Frontal cortex (tissue), 4 donors: ENCODE data around the gene FGR. TPM values are rescaled to one million over a fixed set of nuclear protein-coding genes. Genes with fewer than 3 reads are reported as not detected.
"Not testable (repeated sequence)": the region's sequence is repeated elsewhere in the genome, so short reads cannot be mapped to it uniquely, and the experiment has no call there.

Experiments used
- DNase-seq, 2 donors: peaks; one replicate each; pipeline ENCODE4 v3.0.0; 2012; ENCODE audit warnings: low spot score in 2 of 2
- FAIRE-seq: peaks from 2 replicates; lab custom pipeline; 2012; peaks lifted over from hg19 to GRCh38; lab: Jason Lieb, UNC
- total RNA-seq: library from RNA; depleted of rRNA; stranded (reverse); fragments of >200 nt; gene quantifications from one replicate; pipeline ENCODE4 v1.2.3, GENCODE V29; 2014
- donor health status: control.
- donor health status: control.
- donor health status: control.

The FGR gene
- 0.41 TPM for total RNA-seq

GRCh38 chr1:27634985-27635367, at the start of gene FGR:
Gene FGR (minus strand): TSS chr1:27635185. CDS start chr1:27623916, 11,269 bp downstream.
- no peak for FAIRE-seq
- no peak for DNase-seq

DNA sequence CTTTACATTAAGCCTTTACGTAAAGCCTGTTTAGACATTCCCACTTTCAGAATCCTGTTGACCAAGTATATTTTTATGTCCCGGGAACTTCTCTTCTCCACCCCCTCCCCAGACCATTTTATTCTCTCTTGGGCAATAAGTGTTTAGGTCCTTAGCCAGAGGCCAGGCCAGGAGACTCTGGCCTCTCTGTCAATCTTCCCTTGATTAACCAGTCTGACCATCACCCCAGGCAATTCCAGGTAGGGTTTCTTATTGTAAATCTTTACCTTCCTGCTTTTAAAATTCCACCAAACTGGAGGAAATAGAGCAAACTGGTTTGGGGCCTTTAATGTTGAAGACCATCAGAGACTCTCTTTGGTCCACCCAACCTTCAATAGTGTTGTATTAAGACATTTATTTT, 49.2 kb upstream of the FGR start:
- no peak for DNase-seq
- FAIRE-seq: no peak

DNA sequence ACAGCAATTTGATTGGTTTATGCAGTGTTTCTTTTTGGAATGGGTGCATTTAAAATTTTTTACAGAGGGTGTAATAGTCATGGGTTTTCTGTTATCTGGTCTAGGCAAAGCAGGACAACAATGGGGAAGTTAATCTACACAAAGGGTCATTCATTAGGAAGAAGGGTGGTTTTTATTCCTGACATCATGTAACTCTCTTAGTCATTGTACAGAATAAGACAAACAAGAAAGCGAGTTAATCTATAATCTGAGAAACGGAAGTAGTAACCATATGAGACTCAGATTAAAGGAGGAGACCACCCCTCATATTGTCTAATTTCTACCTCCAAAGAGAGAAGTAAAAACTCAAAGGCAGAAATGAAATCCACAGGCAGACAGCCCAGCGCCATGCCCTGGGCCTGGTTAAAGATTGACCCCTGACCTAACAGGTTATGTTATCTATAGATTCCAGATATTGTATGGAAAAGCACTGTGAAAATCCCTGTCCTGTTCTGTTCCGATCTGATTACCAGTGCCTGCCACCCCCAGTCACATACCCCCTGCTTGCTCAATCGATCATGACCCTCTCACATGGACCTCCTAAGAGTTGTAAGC, 47.5 kb upstream of the FGR start:
- DNase-seq: no peak
- no peak for FAIRE-seq

DNA sequence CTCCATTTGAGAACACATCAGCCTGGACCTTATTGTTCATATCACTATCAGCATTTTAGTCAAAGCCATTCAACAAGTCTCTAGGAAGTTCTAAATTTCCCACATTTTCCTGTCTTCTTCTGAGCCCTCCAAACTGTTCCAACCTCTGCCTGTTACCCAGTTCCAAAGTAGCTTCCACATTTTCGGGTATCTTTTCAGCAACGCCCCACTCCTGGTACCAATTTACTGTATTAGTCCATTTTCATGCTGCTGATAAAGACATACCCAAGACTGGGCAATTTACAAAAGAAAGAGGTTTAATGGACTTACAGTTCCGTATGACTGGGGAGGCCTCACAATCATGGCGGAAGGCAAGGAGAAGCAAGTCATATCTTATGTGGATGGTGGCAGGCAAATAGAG, 46.6 kb upstream of the FGR start:
- not testable (repeated sequence) for DNase-seq, FAIRE-seq

DNA sequence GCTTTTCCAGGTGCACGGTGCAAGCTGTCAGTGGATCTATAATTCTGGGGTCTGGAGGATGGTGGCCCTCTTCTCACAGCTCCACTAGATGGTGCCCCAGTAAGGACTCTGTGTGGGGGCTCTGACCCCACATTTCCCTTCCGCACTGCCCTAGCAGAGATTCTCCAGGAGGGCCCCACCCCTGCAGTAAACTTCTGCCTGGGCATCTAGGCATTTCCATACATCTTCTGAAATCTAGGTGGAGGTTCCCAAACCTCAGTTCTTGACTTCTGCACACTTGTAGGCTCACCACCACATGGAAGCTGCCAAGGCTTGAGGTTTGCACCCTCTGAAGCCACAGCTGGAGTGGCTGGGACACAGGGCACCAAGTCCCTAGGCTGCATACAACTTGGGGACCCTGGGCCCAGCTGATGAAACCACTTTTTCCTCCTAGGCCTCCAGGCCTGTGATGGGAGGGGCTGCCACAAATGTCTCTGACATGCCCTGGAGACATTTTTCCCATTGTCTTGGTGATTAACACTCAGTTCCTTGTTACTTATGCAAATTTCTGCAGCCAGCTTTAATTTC, 45.3 kb upstream of the FGR start:
- DNase-seq, FAIRE-seq: not testable (repeated sequence)

DNA sequence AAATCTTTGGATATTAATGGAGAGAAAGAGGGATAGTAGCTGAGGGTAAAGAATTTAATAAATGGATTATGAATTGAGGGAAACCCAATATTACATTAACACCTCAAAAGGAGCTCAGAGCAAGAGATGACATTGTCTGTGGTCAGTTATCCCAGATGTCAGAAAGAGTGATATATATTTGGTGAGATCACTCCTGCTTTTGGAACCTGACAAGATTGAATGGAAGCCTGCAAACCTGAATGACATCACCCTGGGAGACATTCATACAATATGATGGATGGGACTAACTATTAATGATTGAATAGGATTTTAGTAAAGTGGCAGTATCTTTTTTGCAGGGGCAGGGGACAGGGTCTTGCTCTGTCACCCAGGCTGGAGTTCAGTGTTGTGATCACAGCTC, 43.8 kb upstream of the FGR start:
- DNase-seq (no peak), FAIRE-seq (no peak)

DNA sequence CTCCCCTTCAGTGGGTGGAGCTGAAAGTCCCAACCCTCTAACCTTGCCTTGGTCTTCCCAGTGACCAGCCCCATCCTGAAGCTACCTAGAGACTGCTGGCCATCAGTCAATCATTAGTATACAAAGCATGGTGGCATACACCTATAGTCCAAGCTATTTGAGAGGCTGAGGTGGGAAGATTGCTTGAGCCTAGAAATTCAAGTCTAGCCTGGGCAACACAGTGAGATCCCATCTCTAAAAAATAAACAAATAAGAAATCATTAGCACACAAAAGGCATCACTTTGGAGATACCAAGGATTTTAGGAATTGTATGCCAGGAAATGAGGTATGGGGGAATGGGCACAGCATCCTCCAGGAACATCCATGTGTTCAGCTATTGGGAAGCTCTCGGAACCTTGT, 41.4 kb upstream of the FGR start:
- no peak for FAIRE-seq
- DNase-seq: no peak

DNA sequence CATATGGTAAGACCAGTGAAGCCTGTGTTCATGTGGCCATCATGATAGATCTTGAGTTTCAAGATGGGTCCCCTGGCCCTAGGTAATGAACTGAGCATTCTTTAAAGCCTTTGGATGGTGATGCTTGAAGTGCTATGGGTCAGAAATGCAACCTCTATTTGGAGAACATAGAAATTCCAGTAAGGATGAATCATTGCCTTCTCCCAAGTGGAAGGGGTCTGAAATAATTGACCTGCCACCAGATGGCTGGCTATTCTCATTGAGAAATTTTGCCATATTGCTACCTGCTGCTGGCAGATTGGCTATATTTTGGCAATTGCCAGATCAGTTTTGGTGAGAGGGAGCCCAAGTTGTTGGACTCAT, 37.7 kb upstream of the FGR start:
- no peak for FAIRE-seq
- DNase-seq: no peak

DNA sequence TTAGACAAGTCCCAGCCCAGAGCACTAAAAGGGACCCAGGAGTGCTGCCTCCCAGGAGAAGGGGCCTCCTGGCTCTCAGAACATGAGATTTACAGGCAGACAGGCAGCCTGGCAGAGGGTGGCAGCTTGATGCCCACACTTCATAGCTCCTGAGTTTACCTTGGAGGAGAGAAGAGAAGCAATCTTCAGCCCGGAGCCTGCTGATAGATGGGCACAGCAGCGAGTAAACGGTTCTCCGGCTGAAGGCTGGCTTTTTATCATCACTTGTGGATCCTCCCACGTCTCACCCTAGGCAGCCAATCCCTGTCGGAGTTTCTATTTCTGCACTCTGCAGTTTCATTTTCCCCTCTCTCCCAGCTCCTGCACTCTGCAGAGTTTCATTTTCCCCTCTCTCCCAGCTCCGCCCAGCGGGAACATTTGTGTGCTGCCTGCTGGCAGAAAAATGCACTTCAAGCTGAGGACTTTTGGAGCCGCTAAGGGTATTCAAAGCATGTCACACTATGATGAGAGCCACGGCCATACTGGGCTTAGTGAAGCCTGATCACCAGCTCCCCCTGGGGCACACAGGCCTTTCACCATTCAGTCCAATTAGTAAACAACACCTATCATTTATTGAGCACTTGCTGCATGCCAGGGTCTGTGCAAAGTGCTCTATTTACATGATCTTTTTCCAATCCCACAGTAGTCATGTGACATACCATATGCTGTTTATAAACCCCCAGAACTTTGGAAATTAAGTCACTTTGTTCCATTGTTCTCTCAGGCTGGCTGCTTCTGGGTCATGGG, 37.2 kb upstream of the FGR start, which contains the start of gene IFI6:
IFI6 (minus strand) TSS at position 229 of the 786 bp plus-strand sequence. CDS start 2,878 bp downstream, outside the sequence.
- DNase-seq (peak; percentile 83 to 86), FAIRE-seq (peak; percentile 40)

DNA sequence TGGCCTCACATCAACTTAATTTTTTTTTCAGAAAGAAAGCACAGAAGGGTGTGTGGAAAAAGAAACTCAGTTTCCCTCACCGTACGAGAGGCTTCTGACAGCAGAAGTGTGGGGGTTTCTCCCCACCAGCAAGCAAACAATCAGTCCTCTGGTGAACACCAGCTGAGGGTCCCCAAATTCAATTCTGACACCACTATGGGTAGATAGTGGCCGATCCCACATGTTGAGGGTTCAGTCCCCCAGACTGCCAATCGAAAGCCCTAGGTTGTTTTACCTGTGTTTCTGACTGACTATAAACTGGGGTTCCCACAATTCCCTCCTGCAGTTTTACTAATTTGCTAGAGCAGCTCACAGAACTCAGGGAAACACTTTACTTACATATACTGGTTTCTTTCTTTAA, 34.9 kb upstream of the FGR start:
- FAIRE-seq: no peak

GRCh38 chr1:27668808-27669723, 34.1 kb upstream of the FGR start:
- DNase-seq (peak; percentile 66 to 70), FAIRE-seq (no peak)

More for the DNA sequence above, 34.9 kb upstream of the FGR start:
- DNase-seq: no peak

DNA sequence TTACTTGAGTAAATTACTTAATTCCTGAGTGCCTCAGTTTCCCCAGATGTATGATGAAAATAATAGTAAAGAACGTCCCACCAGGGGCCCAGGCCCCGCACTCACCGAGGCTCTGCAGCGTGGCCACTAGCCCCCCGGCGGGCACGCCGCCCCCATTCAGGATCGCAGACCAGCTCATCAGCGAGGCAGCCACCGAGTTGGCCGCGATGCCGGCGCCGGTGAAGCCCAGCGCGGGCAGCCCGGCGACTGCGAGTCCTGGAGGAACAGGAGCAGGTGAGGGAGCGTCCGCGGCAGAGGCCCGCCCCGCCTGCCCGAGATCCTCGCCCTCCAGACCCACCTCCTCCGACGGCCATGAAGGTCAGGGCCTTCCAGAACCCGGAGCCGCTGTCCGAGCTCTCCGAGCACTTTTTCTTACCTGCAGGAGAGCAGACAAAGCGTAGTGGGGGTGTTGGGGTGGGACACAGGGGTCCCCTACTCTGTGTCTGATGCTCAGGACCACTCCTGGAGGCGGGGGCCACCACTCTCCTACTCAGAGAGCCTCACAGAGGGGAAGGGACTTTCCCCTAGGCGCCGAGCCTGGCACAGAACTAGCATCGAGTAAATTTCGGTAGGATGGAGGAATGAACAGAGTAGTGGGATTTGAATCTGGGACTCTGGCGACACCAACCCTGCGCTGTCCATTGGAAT, 33.3 kb upstream of the FGR start:
- peak in 1 of 2 donors; percentile 6 for DNase-seq
- no peak for FAIRE-seq

- no peak for FAIRE-seq
- DNase-seq: no peak
Observed at GRCh38 chr1:27666791-27667254, 31.8 kb upstream of the FGR start.

DNA sequence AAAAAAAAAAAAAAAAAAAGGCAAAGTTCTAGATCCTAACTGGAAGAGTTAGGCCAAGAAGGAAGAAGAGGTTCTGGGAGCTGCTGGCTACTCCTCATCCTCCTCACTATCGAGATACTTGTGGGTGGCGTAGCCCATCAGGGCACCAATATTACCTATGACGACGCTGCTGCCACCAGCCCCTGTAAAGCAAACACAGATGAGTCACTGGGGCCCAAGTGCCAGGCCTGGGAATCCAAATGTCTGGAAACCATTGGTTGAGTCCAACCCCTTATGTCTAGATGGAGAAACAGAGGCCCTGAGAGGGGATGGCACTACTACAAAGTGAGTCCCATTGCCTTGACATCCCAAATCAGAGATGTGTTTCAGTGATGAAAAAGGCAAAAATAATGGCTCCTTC, 31.3 kb upstream of the FGR start:
- FAIRE-seq: no peak
- DNase-seq: no peak

- no peak for DNase-seq
- no peak for FAIRE-seq
Observed at GRCh38 chr1:27665016-27665651, 30.1 kb upstream of the FGR start.

DNA sequence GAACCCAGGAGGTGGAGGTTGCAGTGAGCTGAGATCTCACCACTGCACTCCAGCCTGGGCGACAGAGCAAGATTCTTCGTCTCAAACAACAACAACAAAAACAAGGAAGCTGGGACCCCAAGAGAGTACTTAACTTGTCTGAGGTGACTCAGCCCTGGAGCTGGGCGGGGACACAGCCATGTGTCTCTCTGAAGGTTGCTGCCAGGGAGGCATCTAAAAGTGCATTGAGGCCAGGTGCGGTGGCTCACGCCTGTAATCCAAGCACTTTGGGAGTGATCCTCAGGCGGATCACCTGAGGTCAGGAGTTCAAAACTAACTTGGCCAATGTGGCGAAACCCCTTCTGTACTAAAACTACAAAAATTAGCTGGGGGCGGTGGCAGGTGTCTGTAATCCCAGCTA, 29.3 kb upstream of the FGR start:
- DNase-seq: no peak

GRCh38 chr1:27662707-27663393, 27.9 kb upstream of the FGR start:
- FAIRE-seq (no peak), DNase-seq (peak; percentile 74 to 80)

More for the DNA sequence above, 29.3 kb upstream of the FGR start:
- no peak for FAIRE-seq

- no peak for DNase-seq
- no peak for FAIRE-seq
Observed at GRCh38 chr1:27662261-27662660, 27.3 kb upstream of the FGR start.
